NCI-H2196 treated with DMSO at 0.1 percent for 48 hours (cell line): ENCODE measurements around the gene UBA1.

Experiments
- DNase-seq: peaks from one replicate; lab custom pipeline; 2025; ENCODE audit not compliant: unreplicated experiment; lab: John Stamatoyannopoulos, UW

UBA1 gene

DNA sequence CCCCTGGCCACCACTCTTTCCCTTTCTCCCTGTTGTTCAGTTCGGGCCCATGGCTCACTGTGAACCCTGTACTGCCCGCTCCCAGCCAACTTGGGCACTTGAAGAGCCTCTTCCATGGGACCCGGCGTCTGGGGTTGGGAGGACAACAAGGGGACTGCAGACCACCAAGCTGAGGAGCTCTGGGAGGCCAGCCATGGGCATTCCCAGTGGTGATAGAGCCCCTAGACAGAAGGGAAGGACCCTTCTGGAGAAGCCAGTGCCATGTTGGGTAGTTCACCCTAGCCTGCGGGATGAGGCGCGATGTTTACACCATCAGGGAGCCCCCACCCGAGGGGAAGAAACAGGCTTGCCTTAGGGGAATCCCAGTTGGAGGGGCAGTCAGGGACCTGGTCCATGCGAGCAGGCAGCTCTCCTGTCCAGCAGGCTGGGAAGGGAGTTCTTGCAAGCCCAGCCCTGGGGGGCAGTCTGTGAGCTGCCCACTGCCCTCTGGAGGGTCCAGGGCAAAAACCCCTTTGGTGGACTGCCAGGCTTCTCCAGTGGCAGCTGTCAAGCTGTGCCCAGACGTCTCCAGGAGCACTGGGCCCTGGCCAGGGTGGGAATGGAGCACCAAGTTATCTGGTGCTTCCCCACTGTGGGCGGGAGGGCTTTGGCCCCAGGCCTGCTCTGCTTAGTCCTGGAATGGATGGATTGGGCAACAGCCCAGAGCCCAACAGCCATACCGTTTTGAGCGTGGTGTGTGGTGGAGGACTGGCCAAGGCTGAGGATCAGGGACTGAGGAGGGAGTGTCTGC, 23.7 kb upstream of the UBA1 start:
- DNase-seq = no peak

DNA sequence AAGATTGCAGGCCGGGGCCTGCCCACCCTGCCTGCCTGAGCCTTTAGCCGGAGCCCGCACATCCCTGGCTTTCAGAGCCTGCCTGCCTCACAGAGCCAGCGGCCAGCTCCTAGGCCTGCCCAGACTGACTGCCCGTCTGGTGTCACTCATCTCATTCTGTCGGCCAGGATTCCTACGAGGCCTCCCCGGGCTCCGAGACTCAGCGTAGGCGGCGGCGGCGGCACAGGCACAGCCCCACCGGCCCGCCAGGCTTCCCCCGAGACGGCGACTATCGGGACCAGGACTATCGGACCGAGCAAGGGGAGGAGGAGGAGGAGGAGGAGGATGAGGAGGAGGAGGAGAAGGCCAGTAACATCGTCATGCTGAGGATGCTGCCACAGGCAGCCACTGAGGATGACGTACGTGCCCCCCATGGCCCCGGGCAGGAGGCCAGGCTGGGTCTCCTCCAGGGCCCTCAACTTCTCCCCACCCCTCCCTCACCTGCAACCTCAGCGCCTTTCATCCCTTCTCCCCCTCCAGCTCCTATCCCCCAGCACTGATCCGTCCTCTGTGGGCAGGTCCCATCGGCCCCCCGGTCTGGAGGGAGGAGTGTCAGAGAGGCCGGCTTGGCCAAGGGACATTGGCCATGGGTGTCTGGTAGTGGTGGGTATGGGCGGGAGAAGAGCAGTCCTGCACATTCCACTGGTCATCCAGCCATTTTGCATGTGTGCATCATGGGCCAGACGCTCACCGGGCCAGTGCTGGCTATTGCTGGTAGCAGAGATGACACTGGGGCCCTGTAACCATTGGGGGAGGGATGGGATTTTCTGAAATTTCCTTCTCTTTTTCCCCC, 22.6 kb upstream of the UBA1 start:
- no peak for DNase-seq

DNA sequence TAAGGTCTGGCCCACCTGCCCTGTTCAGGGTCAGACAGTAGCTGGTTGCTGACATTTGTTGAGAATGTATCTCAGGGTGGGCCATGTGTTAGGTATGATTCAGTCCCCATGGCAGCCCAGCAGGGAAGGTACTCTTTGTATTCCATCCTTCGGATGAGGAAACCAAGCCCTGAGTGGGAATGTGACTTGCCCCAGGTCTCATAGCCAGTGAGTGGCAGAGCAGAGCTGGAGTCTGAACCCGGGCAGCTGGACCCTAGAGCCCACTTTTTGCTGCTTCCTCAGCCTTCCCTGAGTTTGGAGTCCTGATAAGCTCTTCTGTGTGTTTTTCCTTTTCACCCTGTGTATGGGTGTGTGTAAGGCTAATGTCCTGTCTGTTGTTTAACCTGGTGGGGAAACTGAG, 21.6 kb upstream of the UBA1 start:
- no peak for DNase-seq

DNA sequence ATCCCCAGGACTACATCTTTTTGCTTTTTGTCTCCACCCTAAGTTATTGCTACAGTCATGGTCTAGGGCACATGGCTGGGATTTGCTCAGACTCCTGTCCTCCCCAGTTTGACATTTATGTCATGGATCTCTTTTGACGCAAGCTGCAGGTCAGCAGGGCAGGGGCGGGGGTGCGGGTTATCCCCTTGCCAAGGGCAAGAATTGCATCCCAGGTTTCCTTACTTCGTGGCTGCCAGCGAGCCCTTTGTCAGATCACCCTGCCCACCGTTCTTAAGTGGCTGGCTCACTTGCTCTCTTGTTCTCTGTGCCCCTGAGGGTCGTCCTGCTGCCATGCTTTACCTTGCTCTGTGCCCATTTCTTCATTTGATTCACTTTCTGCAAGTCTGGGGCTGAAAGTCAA, 21.1 kb upstream of the UBA1 start:
- no peak for DNase-seq

DNA sequence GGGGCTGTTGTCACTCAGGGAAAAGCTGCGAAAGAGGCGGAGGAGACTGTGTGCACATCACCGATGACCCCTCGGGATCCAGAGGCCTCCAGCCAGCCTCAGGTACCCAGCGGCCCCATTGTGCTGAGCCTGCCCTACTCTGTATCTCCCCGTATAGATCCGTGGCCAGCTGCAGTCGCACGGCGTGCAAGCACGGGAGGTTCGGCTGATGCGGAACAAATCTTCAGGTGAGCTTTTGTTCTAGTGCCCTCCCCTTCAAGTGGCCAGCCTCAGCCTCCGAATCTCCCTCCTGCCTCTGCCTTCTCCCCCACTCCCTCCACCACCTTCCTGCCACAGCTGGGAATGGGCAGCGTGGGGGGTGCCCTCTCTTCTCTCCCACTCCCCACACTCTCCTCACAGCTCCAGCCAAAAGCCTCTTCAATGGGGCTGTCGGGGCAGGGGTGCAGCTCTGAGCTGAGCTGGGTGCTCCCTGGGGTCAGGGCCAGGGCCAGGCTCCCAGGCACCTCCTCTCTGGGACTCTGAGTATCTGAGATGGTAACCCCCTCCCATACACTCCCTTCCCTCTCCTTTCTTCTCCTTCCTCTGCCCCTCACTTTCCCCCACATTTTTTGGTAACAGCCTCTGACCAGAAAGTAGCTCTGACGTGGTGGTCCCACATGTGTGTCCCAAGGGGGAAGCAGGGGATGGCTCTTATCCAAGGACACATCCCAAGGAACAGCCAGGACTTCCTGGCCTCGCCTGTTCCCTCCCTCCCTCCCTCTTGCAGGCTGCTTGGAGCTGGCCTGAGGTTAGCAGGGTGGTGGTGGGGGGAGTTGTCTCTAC, 20.4 kb upstream of the UBA1 start:
- no peak for DNase-seq

DNA sequence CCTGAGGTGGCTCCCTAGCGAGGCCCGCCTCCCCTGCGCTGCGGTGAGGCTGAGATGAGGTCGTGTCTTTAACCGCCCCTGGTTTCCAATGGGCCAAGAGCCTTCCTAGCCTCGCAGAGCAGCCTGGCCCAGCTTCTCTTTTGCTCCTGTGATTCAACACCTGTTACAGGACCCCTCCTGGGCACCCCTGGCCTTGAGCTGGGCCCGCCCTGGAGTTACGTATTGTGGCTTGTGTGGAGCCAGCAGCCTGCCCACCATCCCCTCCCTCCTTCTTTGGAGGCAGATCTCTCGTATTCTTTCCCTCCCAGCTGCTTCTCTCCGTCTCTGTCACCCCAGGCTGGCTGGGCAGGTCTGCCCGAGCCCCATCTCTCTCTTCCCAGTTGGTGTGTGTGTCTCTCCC, 19.3 kb upstream of the UBA1 start:
- no peak for DNase-seq

DNA sequence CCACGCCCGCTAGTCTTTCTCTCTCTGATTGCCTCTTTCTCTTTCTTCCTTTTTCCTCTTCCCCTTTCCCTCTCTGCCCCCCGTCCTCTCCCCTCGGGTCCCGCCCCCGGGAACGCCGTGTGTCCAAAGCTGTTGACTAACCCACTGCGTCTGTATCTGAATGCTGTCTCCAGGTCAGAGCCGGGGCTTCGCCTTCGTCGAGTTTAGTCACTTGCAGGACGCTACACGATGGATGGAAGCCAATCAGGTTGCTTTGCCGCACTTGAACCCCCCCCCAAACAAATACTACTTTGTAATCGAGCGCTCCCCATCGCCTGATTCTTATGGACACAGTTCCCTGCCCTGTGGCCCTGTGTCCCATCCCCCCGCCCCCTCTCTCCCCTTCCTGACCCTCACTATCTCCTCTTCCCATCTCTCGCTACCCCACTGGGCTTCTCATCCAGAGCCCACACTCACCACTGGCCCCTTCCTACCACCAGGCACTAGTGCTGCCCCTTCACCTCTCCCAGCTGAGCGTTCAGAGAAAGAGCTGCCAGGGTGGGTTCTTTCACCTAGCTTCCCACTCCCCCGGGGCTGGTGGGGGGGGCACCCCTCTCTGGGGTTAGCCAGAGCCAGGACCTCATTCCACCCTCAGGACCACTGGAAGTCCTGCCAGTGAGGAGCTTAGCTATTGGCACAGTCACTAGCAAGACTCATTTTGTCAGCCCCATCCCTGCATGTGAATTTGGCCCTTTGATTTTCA, 18.6 kb upstream of the UBA1 start:
- DNase-seq = no peak

DNA sequence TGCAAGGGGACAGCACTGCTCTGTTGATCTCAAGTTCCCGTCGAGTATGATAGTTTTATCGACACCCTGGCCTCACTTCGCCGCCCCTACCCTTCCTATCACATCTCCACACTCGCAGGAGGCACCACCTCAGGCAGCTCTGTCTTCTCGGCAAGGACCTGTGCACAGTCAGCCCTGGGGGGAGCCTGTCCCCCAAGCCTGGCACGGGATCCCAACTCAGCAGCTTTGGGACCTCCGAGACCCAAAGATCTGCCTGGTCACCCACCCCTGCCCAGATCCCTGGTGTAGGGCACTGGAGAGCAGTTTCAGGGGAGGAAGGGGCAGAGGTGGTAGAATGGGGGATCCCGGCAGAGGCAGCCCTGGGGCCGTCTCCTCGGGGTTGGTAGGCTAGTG, 18.0 kb upstream of the UBA1 start:
- DNase-seq = no peak

DNA sequence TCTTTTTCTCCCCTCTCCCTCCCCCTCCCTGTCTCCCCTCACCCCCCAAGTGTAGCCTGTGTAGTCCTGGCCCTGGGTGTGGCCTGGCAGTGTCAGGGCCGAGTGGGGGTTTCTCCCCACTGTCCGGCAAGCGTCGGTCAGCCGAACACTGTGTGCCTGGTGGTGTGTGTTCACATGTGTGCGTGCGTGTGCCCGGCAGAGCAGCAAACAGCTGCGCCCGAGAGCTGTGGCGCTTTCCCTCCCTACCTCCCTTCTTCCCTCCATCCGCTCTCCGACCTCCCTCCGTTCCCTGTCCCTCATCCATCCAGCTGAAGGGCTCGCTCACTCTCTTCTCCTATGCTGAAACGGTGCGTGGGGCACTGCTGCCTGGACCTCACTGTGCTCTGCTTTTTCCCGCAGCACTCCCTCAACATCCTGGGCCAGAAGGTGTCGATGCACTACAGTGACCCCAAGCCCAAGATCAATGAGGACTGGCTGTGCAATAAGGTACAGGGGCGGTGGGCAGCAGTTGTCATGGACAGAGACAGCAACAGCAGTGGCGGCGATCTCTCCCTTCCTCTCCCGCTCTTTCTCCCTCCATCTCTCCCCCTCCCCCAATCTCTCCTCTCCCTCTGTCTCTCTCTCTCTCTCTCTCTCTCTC, 17.4 kb upstream of the UBA1 start:
- no peak for DNase-seq

DNA sequence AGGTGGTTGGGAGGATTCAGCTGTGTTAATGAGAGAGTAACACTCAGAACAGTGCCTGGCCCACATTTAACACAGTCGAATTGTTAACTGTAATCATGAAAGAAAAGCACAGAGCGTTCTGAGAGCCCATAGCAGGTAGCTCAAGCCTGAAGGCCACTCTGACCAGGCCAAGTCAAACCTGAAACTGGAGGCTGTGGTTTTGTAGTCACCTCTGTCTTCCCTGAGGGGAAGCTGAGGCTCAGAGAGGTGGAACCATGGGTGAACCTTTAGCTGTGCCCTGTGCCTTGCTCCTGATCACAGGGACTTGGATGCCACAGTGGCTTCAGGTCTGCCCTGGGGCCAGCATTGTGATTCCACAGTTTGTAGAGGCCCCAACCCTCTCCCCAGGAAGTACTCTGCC, 16.6 kb upstream of the UBA1 start:
- no peak for DNase-seq

DNA sequence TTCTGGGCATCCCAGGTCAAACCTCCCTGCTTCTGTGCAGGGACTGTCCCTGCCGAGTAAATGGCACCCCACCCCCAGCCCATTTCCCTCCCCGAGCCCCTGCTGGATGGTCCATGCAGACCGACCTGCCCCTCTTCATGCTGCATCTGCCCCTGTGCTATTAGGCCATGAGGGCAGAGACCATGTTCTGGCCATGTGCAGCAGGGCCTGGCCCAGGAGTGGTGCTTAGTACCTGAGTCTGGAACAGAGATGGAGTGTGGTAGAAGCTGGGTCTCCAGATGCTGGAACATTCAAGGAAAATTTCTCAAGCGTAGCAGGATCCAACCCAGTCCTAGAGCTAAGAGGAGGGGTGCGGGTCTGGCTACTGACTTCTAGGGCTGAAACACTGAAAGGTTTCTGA, 15.3 kb upstream of the UBA1 start:
- no peak for DNase-seq

DNA sequence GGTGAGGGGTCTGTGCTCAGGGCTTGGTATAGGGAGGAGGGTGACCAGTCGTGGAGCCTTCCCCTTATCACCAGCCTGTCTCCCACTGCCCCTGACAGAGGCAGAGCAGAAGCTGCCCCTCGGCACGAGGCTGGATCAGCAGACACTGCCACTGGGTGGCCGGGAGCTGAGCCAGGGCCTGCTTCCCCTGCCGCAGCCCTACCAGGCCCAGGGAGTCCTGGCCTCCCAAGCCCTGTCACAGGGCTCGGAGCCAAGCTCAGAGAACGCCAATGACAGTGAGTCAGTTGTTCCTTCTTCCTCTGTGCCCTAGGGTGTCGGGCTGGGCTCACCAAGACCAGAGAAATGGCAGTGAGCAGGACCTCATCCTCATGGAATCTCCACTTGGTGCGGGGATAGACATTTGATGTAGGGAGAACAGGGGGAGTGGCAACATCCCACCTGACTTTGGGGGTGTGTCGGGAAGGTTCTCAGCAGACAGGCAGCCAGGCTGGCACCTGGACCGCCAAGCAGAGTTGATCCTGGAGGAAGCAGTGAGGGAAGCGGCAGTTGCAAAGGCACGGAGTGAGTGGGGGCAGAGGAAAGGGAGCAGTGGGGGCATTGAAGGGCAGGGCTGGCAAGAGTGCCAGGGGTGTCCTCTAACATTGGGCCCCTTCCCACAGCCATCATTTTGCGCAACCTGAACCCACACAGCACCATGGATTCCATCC, 14.3 kb upstream of the UBA1 start:
- no peak for DNase-seq

DNA sequence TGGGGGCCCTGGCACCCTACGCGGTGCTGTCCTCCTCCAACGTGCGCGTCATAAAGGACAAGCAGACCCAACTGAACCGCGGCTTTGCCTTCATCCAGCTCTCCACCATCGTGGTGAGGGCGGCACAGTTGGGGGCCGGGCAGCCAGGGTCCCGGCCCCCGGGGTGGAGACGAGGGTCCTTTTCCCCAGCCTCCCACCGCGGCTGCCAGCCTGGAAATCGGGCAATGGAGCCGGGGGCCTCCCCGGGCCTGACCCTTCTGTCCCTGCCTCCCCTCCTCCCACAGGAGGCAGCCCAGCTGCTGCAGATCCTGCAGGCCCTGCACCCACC, 13.7 kb upstream of the UBA1 start:
- DNase-seq = no peak

DNA sequence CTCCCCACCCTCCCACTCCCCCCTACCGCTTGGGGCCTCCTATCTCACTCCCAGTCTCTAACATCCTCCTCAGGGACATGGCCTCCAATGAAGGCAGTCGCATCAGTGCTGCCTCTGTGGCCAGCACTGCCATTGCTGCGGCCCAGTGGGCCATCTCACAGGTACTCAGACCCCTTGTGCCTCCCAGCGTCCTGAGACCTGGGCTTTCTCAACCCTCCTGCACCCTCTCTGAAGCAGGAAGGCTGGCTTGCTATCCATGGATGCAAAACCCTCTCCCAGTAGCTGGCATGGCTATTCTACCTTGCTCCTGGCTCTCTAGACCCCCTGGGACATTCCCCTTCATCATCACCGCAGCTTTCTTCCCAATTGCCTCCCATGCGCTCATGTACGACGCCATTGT, 13.3 kb upstream of the UBA1 start:
- DNase-seq = no peak

DNA sequence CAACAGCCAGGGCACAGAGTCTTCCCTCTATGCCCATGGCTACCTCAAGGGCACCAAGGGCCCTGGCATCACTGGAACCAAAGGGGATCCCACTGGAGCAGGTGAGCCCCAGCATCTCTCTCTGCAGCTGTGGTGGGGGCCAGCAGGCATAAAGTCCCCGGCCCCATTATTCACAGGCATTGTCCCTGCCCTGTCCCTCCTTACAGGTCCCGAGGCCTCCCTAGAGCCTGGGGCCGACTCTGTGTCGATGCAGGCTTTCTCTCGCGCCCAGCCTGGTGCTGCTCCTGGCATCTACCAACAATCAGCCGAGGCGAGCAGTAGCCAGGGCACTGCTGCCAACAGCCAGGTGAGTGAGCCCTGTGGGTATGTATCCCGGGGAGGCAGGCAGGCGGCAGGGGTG, 12.3 kb upstream of the UBA1 start:
- no peak for DNase-seq

DNA sequence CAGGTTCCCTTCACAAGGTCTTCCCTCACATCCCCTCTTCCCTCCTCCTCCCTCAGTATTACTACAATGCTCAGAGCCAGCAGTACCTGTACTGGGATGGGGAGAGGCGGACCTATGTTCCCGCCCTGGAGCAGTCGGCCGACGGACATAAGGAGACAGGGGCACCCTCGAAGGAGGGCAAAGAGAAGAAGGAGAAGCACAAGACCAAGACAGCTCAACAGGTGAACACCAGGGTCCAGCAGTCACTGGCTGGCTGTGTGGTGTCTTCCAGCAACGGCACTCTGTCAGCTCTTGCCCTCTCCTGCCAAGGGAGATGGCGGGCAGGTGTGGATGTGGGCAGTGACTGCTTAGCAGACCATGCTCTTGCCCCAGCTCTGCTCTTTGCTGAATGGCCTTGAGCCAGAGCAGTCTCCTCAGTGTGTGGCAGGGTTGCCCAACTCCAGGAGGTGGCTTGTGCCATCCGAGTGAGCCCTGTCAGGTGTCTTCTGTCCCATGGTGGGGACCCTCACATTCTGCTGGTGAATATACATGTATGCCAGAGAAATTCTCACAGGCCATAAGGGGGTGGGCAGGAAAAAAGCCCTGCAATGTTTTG, 11.4 kb upstream of the UBA1 start:
- no peak for DNase-seq

DNA sequence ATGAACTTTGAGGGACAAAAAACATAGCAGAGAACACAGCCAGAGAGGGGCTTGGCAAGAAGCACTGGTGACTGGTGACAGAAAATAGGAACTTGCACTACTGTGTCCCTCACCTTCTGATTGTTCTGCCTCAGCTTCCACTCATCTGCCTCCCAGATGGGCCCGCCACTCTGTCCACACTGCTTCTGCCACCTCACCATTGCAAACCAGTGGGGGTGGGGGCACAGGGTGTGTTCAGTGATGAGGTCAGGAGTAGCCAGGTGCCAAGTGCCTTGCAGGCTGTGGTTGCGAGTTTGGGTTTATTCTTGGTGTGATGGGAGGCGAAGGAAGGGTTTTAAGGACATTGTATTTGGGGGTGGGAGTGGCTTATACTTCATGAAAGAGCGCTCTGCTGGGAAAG, 9.1 kb upstream of the UBA1 start:
- no peak for DNase-seq

DNA sequence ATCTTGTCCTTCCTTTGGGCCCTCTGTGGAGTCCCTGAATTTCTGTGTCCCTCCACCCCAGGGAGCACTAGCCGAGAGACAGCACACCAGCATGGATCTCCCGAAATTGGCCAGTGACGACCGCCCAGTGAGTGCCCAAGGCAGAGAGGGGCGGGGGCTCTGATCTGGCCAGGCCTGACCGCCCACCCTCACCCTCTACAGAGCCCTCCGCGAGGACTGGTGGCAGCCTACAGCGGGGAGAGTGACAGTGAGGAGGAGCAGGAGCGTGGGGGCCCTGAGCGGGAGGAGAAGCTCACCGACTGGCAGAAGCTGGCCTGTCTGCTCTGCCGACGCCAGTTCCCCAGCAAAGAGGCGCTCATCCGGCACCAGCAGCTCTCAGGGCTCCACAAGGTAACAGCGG, 8.4 kb upstream of the UBA1 start:
- DNase-seq = no peak

DNA sequence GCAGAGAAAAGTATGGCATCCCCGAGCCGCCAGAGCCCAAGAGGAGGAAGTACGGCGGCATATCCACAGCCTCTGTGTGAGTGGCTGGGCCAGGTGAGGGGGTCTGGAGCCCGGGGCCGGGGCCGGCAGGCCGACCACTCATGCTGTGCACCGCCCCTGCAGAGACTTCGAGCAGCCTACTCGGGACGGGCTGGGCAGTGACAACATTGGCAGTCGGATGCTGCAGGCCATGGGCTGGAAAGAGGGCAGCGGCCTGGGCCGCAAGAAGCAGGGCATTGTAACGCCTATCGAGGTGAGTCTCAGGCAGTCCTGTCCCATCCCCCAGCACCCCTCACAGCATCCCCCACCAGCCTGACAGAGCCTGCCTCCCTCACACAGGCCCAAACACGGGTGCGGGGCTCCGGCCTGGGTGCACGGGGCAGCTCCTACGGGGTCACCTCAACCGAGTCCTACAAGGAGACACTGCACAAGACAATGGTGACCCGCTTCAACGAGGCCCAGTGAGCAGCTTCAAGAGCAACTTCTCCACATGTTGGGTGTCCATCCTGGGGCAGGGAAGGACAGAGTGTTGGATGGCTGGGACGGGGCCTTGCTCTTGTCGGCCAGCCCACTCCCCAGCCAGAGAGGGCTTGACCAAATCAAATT, 7.4 kb upstream of the UBA1 start:
- no peak for DNase-seq
